IMR-90 (cell line): ENCODE measurements around the gene TGOLN2. TPM values are rescaled to one million over a fixed set of nuclear protein-coding genes. Genes with fewer than 3 reads are reported as not detected.

ENCODE experiments used
- ATAC-seq: fragments of 200-7000 bp; cut with Tn5 transposase; 2 replicates; pipeline ENCODE4 v1.9.1; 2020; ENCODE audit warnings: low read depth, mild to moderate bottlenecking, moderate library complexity
- BruUV-seq: library from RNA; stranded (reverse); fragments of 400-500 nt; replicated peaks from 2 replicates; lab custom pipeline; 2021; lab: Mats Ljungman, UMichigan
- CTCF ChIA-PET: fragments of 300-600 bp; formaldehyde crosslinking; extraction: SDS; loops from one replicate; lab custom pipeline; 2021; ENCODE audit warnings: antibody characterized with exemption; lab: Yijun Ruan, JAX
- POLR2A ChIA-PET: fragments of 300-600 bp; sonication (Branson Sonifier 250); formaldehyde crosslinking; loops from one replicate; lab custom pipeline; 2022; ENCODE audit warnings: antibody characterized with exemption; ENCODE audit not compliant: unreplicated experiment; lab: Charles Lee
- DNase-seq: peaks from one replicate; pipeline ENCODE4 v3.0.0; 2013
- H2AFZ ChIP-seq: replicated peaks from 2 replicates; pipeline ENCODE3; 2013; ENCODE audit warnings: low read length, mild to moderate bottlenecking; ENCODE audit not compliant: poor library complexity
- H2AK5ac ChIP-seq: 2 replicates; pipeline ENCODE4 v1.6.1; 2013; ENCODE audit warnings: low read depth, low read length, inconsistent platforms
- H2AK9ac ChIP-seq: replicated peaks from 2 replicates; pipeline ENCODE3; 2013; ENCODE audit warnings: mild to moderate bottlenecking, low read depth, low read length, moderate library complexity; ENCODE audit not compliant: poor library complexity
- H2BK120ac ChIP-seq: 2 replicates; pipeline ENCODE4 v1.6.1; 2013; ENCODE audit warnings: low read depth, low read length, inconsistent platforms
- H2BK15ac ChIP-seq: 3 replicates; pipeline ENCODE4 v1.6.1; 2013; ENCODE audit warnings: low read depth, low read length, inconsistent platforms
- H2BK20ac ChIP-seq: 2 replicates; pipeline ENCODE4 v1.6.1; 2013; ENCODE audit warnings: low read depth, mild to moderate bottlenecking, inconsistent platforms, low read length, moderate library complexity
- H2BK5ac ChIP-seq: 2 replicates; pipeline ENCODE4 v1.6.1; 2013; ENCODE audit warnings: mild to moderate bottlenecking, low read depth, low read length, inconsistent platforms; ENCODE audit not compliant: poor library complexity, severe bottlenecking
- H3K14ac ChIP-seq: replicated peaks from 2 replicates; pipeline ENCODE4 v1.6.1; 2013; ENCODE audit warnings: low read depth, low read length, inconsistent platforms
- H3K18ac ChIP-seq: 2 replicates; pipeline ENCODE4 v1.6.1; 2013; ENCODE audit warnings: low read depth, low read length, control low read depth
- H3K23ac ChIP-seq: 2 replicates; pipeline ENCODE4 v1.6.1; 2013; ENCODE audit warnings: low read depth, low read length, inconsistent platforms
- H3K27ac ChIP-seq: 2 replicates; pipeline ENCODE4 v1.5.1; 2013; ENCODE audit warnings: mild to moderate bottlenecking, control low read depth, low read length; ENCODE audit not compliant: insufficient read depth
- H3K27me3 ChIP-seq: 2 replicates; pipeline ENCODE4 v1.6.1; 2013; ENCODE audit warnings: low read length; ENCODE audit not compliant: control insufficient read depth, insufficient read depth
- H3K36me3 ChIP-seq: 2 replicates; pipeline ENCODE4 v1.6.1; 2013; ENCODE audit warnings: low read length, mixed read lengths; ENCODE audit not compliant: control insufficient read depth, insufficient read depth
- H3K4ac ChIP-seq: 2 replicates; pipeline ENCODE4 v1.6.1; 2013; ENCODE audit warnings: low read depth, low read length, inconsistent platforms
- H3K4me1 ChIP-seq: 2 replicates; pipeline ENCODE4 v1.6.1; 2013; ENCODE audit warnings: low read length, mixed read lengths; ENCODE audit not compliant: control insufficient read depth, insufficient read depth
- H3K4me2 ChIP-seq: 2 replicates; pipeline ENCODE4 v1.6.1; 2013; ENCODE audit warnings: low read depth, mild to moderate bottlenecking, control low read depth, low read length, moderate library complexity
- H3K4me3 ChIP-seq: 2 replicates; pipeline ENCODE4 v1.5.1; 2013; ENCODE audit warnings: low read depth, mild to moderate bottlenecking, control low read depth, low read length, moderate library complexity; ENCODE audit not compliant: insufficient read depth
- H3K56ac ChIP-seq: 2 replicates; pipeline ENCODE4 v1.6.1; 2013; ENCODE audit warnings: low read length, inconsistent platforms; ENCODE audit not compliant: insufficient read depth; ENCODE audit errors: extremely low read depth
- H3K79me1 ChIP-seq, 2 experiments: 2 replicates each; pipeline ENCODE4 v1.6.1; 2013; ENCODE audit warnings: low read length in 2 of 2, inconsistent platforms in 1 of 2, low read depth in 1 of 2
- H3K9ac ChIP-seq: 2 replicates; pipeline ENCODE4 v1.6.1; 2013; ENCODE audit warnings: low read depth, low read length, control low read depth
- H3K9me1 ChIP-seq: 2 replicates; pipeline ENCODE4 v1.6.1; 2013; ENCODE audit warnings: low read length, inconsistent platforms; ENCODE audit not compliant: insufficient read depth
- H3K9me3 ChIP-seq: 2 replicates; pipeline ENCODE4 v1.6.1; 2013; ENCODE audit warnings: low read length; ENCODE audit not compliant: control insufficient read depth, insufficient read depth
- H4K20me1 ChIP-seq: 2 replicates; pipeline ENCODE4 v1.6.1; 2013; ENCODE audit warnings: low read length, inconsistent platforms; ENCODE audit not compliant: insufficient read depth
- H4K5ac ChIP-seq: 2 replicates; pipeline ENCODE4 v1.6.1; 2013; ENCODE audit warnings: mild to moderate bottlenecking, low read depth, low read length, control low read depth
- H4K8ac ChIP-seq, 2 experiments: 2 replicates each; pipeline ENCODE4 v1.6.1; 2013; ENCODE audit warnings: low read depth in 2 of 2, low read length in 2 of 2, control low read depth in 1 of 2, inconsistent platforms in 1 of 2
- H4K91ac ChIP-seq: 2 replicates; pipeline ENCODE4 v1.6.1; 2013; ENCODE audit warnings: low read depth, low read length, inconsistent platforms; ENCODE audit not compliant: insufficient read depth
- BHLHE40 ChIP-seq: fragments of 150-350 bp; IDR thresholded peaks from 2 replicates; pipeline ENCODE4 v1.6.1; 2016; ENCODE audit warnings: mild to moderate bottlenecking, low read depth, low read length
- CEBPB ChIP-seq: IDR thresholded peaks from 2 replicates; pipeline ENCODE4 v1.6.1; 2012; ENCODE audit warnings: low read depth, low read length, improper control_type of control experiment
- CHD1 ChIP-seq: IDR thresholded peaks from 2 replicates; pipeline ENCODE4 v1.6.1; 2012; ENCODE audit warnings: low read depth, low read length, improper control_type of control experiment
- FOS ChIP-seq: fragments of 150-350 bp; IDR thresholded peaks from 2 replicates; pipeline ENCODE4 v1.6.1; 2016; ENCODE audit warnings: low read depth, low read length
- MAFK ChIP-seq: IDR thresholded peaks from 2 replicates; pipeline ENCODE4 v1.6.1; 2012; ENCODE audit warnings: low read depth, low read length, improper control_type of control experiment
- MAZ ChIP-seq: IDR thresholded peaks from 2 replicates; pipeline ENCODE4 v1.6.1; 2012; ENCODE audit warnings: low read depth, mild to moderate bottlenecking, low read length, improper control_type of control experiment, moderate library complexity, borderline replicate concordance
- MXI1 ChIP-seq: IDR thresholded peaks from 2 replicates; pipeline ENCODE4 v1.6.1; 2012; ENCODE audit warnings: low read depth, mild to moderate bottlenecking, low read length, moderate library complexity, borderline replicate concordance
- NFE2L2 ChIP-seq: fragments of 150-350 bp; IDR thresholded peaks from 2 replicates; pipeline ENCODE4 v1.6.1; 2016; ENCODE audit warnings: low read depth, mild to moderate bottlenecking, low read length
- RAD21 ChIP-seq: IDR thresholded peaks from 2 replicates; pipeline ENCODE4 v1.6.1; 2012; ENCODE audit warnings: low read length, improper control_type of control experiment
- RCOR1 ChIP-seq: IDR thresholded peaks from 2 replicates; pipeline ENCODE4 v1.6.1; 2012; ENCODE audit warnings: mild to moderate bottlenecking, low read length, improper control_type of control experiment; ENCODE audit not compliant: insufficient replicate concordance
- RFX5 ChIP-seq: IDR thresholded peaks from 2 replicates; pipeline ENCODE4 v1.8.0; 2012; ENCODE audit warnings: low read depth, mild to moderate bottlenecking, low read length, moderate library complexity
- SMC3 ChIP-seq: fragments of 150-350 bp; IDR thresholded peaks from 2 replicates; pipeline ENCODE4 v1.6.1; 2016; ENCODE audit warnings: low read depth, mild to moderate bottlenecking, antibody characterized with exemption, low read length, moderate library complexity
- WGBS, 2 experiments: methylation state at CpG; one replicate each; pipeline versions ENCODE4 v1.1.5 to v1.1.7; 2013; ENCODE audit warnings: missing lambda C conversion rate in 2 of 2; ENCODE audit not compliant: insufficient read length in 1 of 2; ENCODE audit errors: extremely low coverage in 2 of 2; 5-methylcytosine and 5-hydroxymethylcytosine counted together
- dilution Hi-C: fragments of 300-500 bp; cut with HindIII; formaldehyde crosslinking; loops from one replicate; pipeline ENCODE4 v1.14.3; 2018; ENCODE audit warnings: low sequenced_read_pairs; ENCODE audit not compliant: unreplicated experiment
- in situ Hi-C: fragments of 300-500 bp; cut with MboI; formaldehyde crosslinking; loops from 3 replicates; pipeline ENCODE4 v1.14.3; 2019; ENCODE audit warnings: low sequenced_read_pairs, inconsistent platforms, mixed read lengths
- intact Hi-C: fragments of 100-400 bp; cut with micrococcal nuclease; formaldehyde crosslinking; loops from 2 replicates; pipeline ENCODE4 v1.10.0; 2022
- polyA plus RNA-seq, 3 experiments: library from polyadenylated mRNA; depleted of rRNA; stranded (reverse); fragments of >200 nt; gene quantifications; 2 replicates each; pipeline ENCODE4 v1.2.3, GENCODE V29; 2012; ENCODE audit warnings: low replicate concordance in 1 of 3
- total RNA-seq: library from RNA; depleted of rRNA; stranded (reverse); fragments of >200 nt; gene quantifications from 2 replicates; pipeline ENCODE4 v1.2.3, GENCODE V29; 2012
- TF ChIP-seq, protein P1 (sequence below): fragments of 150-350 bp; IDR thresholded peaks from 2 replicates; pipeline ENCODE4 v1.6.1; 2016; ENCODE audit warnings: low read depth, mild to moderate bottlenecking, low read length, moderate library complexity, borderline replicate concordance
- TF ChIP-seq, protein P2 (sequence below): conservative IDR thresholded peaks from 2 replicates; pipeline ENCODE4 v1.5.1; 2012; ENCODE audit warnings: mild to moderate bottlenecking, low read depth, low read length, improper control_type of control experiment
- TF ChIP-seq, protein P3 (sequence below): fragments of 150-350 bp; IDR thresholded peaks from 2 replicates; pipeline ENCODE4 v1.6.1; 2017; ENCODE audit warnings: mild to moderate bottlenecking, antibody characterized with exemption, low read length, low read depth

The TGOLN2 gene
- total and polyA plus RNA-seq, 2 of the 4 experiments (the other 2 are of a cell fraction): 57.7 to 92.3 TPM

DNA sequence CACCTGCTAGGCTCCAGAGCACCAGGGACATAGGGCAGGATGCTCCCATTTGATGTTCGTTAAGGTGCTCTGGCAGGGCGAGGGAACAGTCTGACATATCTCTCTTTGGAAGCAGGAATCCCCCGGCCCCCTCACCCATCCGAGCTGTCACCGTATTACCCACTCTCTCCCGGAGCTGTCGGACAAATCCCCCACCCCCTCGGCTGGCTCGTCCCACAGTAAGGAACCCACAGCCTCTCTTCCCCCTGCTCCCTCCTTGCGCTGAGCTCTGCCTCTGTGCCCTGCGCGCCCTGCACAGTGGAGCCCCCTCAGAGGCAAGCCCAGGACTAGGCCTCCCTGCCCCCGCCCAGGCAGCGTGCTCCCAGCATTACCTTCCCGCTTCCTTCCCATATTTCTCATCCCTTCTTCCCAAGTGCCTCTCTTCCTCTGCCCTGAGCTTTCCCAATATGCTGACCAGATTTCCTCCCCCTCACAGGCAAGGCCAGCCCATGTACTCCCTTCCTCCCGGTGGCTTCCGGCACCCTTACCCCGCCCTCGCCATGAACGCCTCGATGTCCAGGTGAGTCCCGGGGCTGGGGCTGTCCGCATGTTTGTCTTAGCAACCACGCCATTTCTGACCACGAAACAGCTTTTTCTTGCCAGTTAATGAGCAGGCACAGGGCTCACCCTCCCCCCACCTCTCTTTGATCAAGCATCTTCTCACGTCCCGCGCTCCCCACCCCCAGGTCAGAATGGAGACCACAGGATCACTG, 23.8 kb downstream of the TGOLN2 start:
- H3K14ac ChIP-seq: no peak overlapping the region
- POLR2A ChIA-PET: interaction anchor here (0.6 kb wide), 2 partner anchors 280 to 380 kb away, joined by 3 to 5 read pairs; no protein-coding TSS in a partner anchor
- in situ Hi-C loops: no loop called here

More for the DNA sequence above, 23.8 kb downstream of the TGOLN2 start:
- H4K5ac ChIP-seq: no peak overlapping the region
- WGBS, 2 experiments: 92% methylated on average over 15 of the region's 28 CpGs; no CpG with 5 or more reads in 1 of the 2 experiments
- H2AK9ac ChIP-seq: no peak overlapping the region
- no peak overlapping the region for H2BK15ac ChIP-seq
- H2BK20ac ChIP-seq: no peak overlapping the region
- H4K91ac ChIP-seq: no peak overlapping the region
- H4K8ac ChIP-seq: no peak overlapping the region
- dilution Hi-C loops: no loop called here
- peaks cover 4% of the 10 kb centered on the region for H3K4me1 ChIP-seq
- H3K18ac ChIP-seq: no peak overlapping the region
- H3K27me3 ChIP-seq: no peaks in the 10 kb centered on the region
- TF ChIP-seq MAZ: no peak
- TF ChIP-seq SMC3: no peak
- no peak for TF ChIP-seq RAD21
- TF ChIP-seq RCOR1: no peak
- no peak for TF ChIP-seq CHD1
- TF ChIP-seq NFE2L2: no peak
- no peak for TF ChIP-seq MXI1
- TF ChIP-seq, protein P1, sequence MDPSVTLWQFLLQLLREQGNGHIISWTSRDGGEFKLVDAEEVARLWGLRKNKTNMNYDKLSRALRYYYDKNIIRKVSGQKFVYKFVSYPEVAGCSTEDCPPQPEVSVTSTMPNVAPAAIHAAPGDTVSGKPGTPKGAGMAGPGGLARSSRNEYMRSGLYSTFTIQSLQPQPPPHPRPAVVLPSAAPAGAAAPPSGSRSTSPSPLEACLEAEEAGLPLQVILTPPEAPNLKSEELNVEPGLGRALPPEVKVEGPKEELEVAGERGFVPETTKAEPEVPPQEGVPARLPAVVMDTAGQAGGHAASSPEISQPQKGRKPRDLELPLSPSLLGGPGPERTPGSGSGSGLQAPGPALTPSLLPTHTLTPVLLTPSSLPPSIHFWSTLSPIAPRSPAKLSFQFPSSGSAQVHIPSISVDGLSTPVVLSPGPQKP: no peak
- no peak for TF ChIP-seq CEBPB
- no peak for TF ChIP-seq BHLHE40
- TF ChIP-seq, protein P2, sequence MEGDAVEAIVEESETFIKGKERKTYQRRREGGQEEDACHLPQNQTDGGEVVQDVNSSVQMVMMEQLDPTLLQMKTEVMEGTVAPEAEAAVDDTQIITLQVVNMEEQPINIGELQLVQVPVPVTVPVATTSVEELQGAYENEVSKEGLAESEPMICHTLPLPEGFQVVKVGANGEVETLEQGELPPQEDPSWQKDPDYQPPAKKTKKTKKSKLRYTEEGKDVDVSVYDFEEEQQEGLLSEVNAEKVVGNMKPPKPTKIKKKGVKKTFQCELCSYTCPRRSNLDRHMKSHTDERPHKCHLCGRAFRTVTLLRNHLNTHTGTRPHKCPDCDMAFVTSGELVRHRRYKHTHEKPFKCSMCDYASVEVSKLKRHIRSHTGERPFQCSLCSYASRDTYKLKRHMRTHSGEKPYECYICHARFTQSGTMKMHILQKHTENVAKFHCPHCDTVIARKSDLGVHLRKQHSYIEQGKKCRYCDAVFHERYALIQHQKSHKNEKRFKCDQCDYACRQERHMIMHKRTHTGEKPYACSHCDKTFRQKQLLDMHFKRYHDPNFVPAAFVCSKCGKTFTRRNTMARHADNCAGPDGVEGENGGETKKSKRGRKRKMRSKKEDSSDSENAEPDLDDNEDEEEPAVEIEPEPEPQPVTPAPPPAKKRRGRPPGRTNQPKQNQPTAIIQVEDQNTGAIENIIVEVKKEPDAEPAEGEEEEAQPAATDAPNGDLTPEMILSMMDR: no peak
- no peak for TF ChIP-seq MAFK
- TF ChIP-seq, protein P3, sequence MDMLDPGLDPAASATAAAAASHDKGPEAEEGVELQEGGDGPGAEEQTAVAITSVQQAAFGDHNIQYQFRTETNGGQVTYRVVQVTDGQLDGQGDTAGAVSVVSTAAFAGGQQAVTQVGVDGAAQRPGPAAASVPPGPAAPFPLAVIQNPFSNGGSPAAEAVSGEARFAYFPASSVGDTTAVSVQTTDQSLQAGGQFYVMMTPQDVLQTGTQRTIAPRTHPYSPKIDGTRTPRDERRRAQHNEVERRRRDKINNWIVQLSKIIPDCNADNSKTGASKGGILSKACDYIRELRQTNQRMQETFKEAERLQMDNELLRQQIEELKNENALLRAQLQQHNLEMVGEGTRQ: no peak
- TF ChIP-seq RFX5: no peak
- TF ChIP-seq FOS: no peak
- H3K9me3 ChIP-seq: no peaks in the 10 kb centered on the region
- no peak overlapping the region for H3K27ac ChIP-seq
- H2BK120ac ChIP-seq: no peak overlapping the region
- no peak overlapping the region for H2BK5ac ChIP-seq
- BruUV-seq: no TSS peak
- DNase-seq: no peak
- no peak overlapping the region for H2AK5ac ChIP-seq
- H3K9ac ChIP-seq: no peak overlapping the region
- H3K4ac ChIP-seq: no peak overlapping the region
- intact Hi-C loops: no loop called here
- no peak overlapping the region for H2AFZ ChIP-seq
- no peak overlapping the region for H3K4me3 ChIP-seq
- ATAC-seq: no peak
- peaks cover 49% of the 10 kb centered on the region for H3K36me3 ChIP-seq
- H3K9me1 ChIP-seq: peaks cover 6% of the 10 kb centered on the region
- H3K79me1 ChIP-seq: peaks cover 6 to 17% of the 10 kb centered on the region in 2 experiments; a peak in 3 of 4 replicates
- H3K23ac ChIP-seq: no peak overlapping the region
- CTCF ChIA-PET: no interaction called here
- no peak overlapping the region for H3K4me2 ChIP-seq
- 0 out of 2 replicates have a peak, but pooled peaks cover 5% of the 10 kb centered on the region for H4K20me1 ChIP-seq
- no peak overlapping the region for H3K56ac ChIP-seq
